ENCODE data around the gene IRF8.
"Not testable (repeated sequence)": the region's sequence is repeated elsewhere in the genome, so short reads cannot be mapped to it uniquely, and the experiment has no call there.

IRF8 gene

GRCh38 chr16:85897382-85897781 is 1.6 kb upstream of the IRF8 start:
- no peak for DNase-seq (ENCODE audit: low spot score)

DNA sequence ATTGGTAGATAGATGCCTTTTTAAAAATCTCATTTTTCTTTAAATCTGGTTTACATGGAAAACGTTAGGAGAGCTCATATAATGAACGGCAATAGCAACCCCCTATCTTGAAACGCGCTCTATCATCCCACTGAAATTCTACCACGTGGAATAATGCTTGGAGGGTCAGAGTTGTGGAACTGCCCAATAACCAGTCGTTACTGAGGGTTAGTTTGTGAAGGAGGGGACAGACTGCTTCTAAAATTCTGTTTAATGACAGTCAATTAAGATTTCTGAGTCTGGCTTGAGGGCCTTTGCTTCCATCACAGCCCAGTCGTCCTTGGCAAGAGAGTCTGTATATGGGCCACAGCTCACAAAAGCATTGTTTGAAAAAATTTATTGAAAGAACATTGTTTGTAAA is 482 bp downstream of the IRF8 start:
- no peak for DNase-seq (ENCODE audit: low spot score)

- DNase-seq (ENCODE audit: low spot score): no peak
Observed at GRCh38 chr16:85900027-85900792, 1.2 kb downstream of the IRF8 start.

- DNase-seq (ENCODE audit: low spot score): no peak
Observed at GRCh38 chr16:85901110-85901509, 2.1 kb downstream of the IRF8 start.

- DNase-seq (ENCODE audit: low spot score): no peak
Observed at GRCh38 chr16:85901773-85902365, 2.9 kb downstream of the IRF8 start.

GRCh38 chr16:85902366-85903155 is 3.6 kb downstream of the IRF8 start:
- DNase-seq (ENCODE audit: low spot score): no peak

GRCh38 chr16:85903559-85903958 is 4.6 kb downstream of the IRF8 start:
- no peak for DNase-seq (ENCODE audit: low spot score)

GRCh38 chr16:85905110-85906095 is 6.4 kb downstream of the IRF8 start:
- no peak for DNase-seq (ENCODE audit: low spot score)

DNA sequence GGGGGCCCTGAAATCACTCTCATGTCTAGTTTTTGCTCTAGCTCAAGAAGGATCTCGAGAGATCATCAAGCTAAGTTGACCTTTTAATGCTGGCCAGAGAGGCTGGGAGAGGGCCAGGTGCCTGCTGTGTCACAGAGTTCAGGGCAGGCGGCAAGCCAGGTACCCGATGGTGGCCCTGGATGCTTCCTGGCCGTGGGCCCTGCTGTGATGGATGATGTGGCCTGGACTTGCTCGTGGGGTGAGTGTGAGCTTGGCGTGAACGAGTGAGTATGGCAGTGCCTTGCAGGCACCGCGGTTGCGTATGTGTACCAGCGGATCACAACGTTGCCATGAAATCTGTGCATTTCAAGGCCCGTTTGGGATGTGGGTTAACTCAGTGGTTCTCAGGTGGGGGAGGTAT is 7.4 kb downstream of the IRF8 start:
- no peak for DNase-seq (ENCODE audit: low spot score)

GRCh38 chr16:85907231-85907630 is 8.3 kb downstream of the IRF8 start:
- not testable (repeated sequence) for DNase-seq (ENCODE audit: low spot score)

DNA sequence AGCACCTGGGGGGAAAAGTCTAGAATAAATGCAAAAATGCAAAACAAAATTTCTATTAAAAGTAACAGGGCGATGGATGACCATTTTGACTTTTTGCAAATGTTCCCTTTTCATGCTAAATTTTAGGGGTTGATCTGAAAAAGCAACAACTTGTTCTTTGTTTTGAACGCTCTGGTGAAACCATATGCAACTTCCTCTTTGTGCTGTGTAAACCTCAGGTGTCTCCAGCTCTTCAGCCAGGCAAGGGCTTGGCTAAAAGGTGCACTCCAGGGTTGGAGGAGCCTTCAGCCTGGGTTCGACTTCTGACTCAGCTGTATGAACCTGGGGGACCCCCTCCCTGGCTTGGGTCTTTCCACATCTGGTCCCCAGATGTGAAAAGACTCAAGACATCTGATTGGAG is 9.5 kb downstream of the IRF8 start:
- no peak for DNase-seq (ENCODE audit: low spot score)

- no peak for DNase-seq (ENCODE audit: low spot score)
Observed at GRCh38 chr16:85908889-85909589, 10.1 kb downstream of the IRF8 start.

DNA sequence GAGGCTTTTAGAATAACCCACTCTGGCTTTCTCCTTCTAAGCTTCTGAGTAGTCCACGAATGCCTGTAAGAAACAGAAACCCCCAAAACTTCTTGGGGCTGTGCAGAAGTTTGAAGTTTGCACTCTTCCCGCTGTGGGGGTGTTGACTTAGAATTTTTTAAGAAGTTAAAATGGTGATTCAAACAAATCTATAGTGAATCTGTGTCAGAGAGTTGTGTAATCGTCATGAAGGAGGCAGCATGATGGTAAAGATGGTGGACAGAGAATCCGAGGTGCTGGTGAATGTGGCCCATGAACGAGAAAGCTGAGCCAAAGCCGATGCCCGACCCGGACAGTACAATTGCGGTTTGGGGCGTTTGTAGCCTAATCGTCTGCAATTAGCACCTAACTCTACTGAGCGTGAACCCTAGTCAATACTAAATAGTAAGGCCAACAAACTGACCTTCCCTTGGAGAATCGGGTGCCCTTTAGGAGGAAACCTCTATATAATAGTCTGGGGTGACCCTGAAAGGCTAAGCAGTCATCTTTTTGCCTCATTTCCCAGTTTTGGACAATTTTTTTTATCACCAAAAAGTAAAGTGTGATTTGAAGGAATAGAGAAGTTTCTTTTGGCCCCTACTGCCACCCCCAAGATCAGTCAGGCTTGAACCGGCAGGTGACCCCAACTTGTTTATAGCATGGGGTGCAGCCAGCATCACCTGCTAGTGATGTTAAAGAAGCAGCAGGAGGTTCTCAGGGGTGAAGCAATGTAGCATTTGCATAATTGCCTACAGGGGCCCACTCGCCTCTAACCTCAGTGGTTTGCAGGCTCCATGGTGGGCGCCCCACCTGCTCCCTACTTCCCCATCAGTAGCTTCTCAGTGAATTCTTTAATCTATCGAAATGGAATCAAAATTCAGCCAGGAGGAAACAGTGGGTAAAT is 11.2 kb downstream of the IRF8 start:
- no peak for DNase-seq (ENCODE audit: low spot score)

- no peak for DNase-seq (ENCODE audit: low spot score)
Observed at GRCh38 chr16:85910854-85911247, 11.9 kb downstream of the IRF8 start.

GRCh38 chr16:85911251-85911930 is 12.4 kb downstream of the IRF8 start:
- DNase-seq (ENCODE audit: low spot score): no peak

- no peak for DNase-seq (ENCODE audit: low spot score)
Observed at GRCh38 chr16:85912211-85912974, 13.4 kb downstream of the IRF8 start.

GRCh38 chr16:85913141-85913601 is 14.2 kb downstream of the IRF8 start:
- no peak for DNase-seq (ENCODE audit: low spot score)

GRCh38 chr16:85913688-85914422 is 14.9 kb downstream of the IRF8 start:
- DNase-seq (ENCODE audit: low spot score): no peak
